ENCODE measurements around the gene CDC14B.

DNA sequence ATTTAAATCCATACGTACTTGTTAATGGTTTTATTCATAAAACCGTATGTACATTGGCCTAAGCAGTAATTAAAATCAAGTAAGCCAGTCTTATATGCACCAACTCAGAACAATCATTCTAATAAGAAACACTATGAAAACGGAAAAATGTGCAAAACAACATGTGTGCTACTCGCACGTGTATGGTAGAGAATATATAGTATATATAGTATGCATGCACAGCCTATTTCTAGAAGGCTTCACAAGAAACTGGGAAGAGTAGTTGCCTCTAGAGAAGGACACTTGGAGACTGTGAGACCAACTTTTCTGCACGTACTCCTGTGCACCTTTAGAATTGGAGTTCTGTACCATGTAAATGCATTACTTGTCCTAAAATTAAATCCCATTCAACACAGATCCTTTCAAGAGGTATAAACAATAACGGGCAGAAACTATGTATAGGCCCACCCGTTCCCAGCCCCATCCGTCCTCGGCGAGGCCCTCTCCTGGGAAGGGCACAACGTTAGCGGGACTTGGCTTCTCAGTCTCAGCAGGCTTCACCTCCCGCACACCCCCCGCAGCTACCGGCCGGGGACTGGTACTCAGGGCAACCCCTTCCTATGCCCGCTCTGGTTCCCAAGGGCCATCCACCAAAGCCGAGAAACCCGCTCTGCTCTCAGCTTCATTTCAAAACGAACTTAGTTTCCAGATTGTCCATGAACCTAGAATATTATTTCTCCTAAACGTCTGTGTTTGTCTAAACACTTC, 2.0 kb downstream of the CDC14B start:
- TF ChIP-seq POLR2AphosphoS5 (IDR thresholded peaks at IDR 0.05; ENCODE audit: low read depth, low read length), result no peak
- TF ChIP-seq, protein P1, sequence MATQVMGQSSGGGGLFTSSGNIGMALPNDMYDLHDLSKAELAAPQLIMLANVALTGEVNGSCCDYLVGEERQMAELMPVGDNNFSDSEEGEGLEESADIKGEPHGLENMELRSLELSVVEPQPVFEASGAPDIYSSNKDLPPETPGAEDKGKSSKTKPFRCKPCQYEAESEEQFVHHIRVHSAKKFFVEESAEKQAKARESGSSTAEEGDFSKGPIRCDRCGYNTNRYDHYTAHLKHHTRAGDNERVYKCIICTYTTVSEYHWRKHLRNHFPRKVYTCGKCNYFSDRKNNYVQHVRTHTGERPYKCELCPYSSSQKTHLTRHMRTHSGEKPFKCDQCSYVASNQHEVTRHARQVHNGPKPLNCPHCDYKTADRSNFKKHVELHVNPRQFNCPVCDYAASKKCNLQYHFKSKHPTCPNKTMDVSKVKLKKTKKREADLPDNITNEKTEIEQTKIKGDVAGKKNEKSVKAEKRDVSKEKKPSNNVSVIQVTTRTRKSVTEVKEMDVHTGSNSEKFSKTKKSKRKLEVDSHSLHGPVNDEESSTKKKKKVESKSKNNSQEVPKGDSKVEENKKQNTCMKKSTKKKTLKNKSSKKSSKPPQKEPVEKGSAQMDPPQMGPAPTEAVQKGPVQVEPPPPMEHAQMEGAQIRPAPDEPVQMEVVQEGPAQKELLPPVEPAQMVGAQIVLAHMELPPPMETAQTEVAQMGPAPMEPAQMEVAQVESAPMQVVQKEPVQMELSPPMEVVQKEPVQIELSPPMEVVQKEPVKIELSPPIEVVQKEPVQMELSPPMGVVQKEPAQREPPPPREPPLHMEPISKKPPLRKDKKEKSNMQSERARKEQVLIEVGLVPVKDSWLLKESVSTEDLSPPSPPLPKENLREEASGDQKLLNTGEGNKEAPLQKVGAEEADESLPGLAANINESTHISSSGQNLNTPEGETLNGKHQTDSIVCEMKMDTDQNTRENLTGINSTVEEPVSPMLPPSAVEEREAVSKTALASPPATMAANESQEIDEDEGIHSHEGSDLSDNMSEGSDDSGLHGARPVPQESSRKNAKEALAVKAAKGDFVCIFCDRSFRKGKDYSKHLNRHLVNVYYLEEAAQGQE (IDR thresholded peaks at IDR 0.05; ENCODE audit: insufficient read depth in 1 of 2, low read depth in 2 of 2, low read length in 2 of 2), result no peak
